ENCODE measurements around the gene PLEKHM3. TPM values are rescaled to one million over a fixed set of nuclear protein-coding genes. Genes with fewer than 3 reads are reported as not detected.

The PLEKHM3 gene
- total and polyA plus RNA-seq, 2 of the 4 experiments (the other 2 are of a cell fraction) = 2.4 to 11.3 TPM

DNA sequence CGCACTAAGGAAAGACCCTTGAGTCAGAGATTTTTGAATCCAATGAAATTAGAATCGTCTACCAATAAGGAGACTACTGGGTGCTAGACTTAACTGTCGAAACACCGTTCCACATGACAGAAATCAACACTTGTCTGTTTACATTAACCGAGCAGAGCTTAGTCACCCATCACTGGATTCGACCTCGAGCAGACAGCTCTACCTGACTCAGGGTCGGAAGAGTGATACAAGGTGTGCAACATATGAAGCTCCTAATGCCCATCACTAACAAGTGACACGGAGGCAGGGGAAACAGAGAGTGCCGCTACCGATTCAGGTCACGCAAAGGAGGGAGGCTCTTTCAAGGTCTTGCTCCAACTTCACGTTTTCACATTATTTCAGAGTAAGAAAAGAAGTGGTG, 201.5 kb downstream of the PLEKHM3 start:
- H3K4ac ChIP-seq (ENCODE audit: low read depth, low read length) = no peak overlapping the region
- no peak overlapping the region for H2AFZ ChIP-seq (replicated peaks; ENCODE audit: low read length, poor library complexity)
- no peak overlapping the region for H4K91ac ChIP-seq (ENCODE audit: insufficient read depth, low read depth, low read length)
- no peak overlapping the region for H2BK120ac ChIP-seq (ENCODE audit: low read depth, low read length)
- no peaks in the 10 kb centered on the region; the same call in 1 of the 2 replicates for H3K9me1 ChIP-seq (ENCODE audit: insufficient read depth, low read length)
- ATAC-seq (ENCODE audit: low read depth) = no peak
- H4K8ac ChIP-seq (ENCODE audit: low read depth in 2 of 2, low read length in 2 of 2) = no peak overlapping the region
- no peak overlapping the region for H4K5ac ChIP-seq (ENCODE audit: low read depth, low read length)
- no peak overlapping the region for H2BK15ac ChIP-seq (ENCODE audit: low read depth, low read length)
- H2BK20ac ChIP-seq (ENCODE audit: low read depth, low read length) = no peak overlapping the region
- H2BK5ac ChIP-seq (ENCODE audit: low read depth, low read length, poor library complexity, severe bottlenecking) = no peak overlapping the region
- no peak overlapping the region for H3K4me3 ChIP-seq (ENCODE audit: insufficient read depth, low read depth, low read length)
- no peak overlapping the region for H3K18ac ChIP-seq (ENCODE audit: low read depth, low read length)
- dilution Hi-C loops (cut with HindIII; ENCODE audit: low sequenced_read_pairs, unreplicated experiment) (no loop called here), intact Hi-C loops (cut with micrococcal nuclease) (no loop called here), in situ Hi-C loops (cut with MboI; ENCODE audit: low sequenced_read_pairs) (no loop called here)
- H3K56ac ChIP-seq (ENCODE audit: extremely low read depth, insufficient read depth, low read length) = no peak overlapping the region
- H3K4me2 ChIP-seq (ENCODE audit: low read depth, low read length) = no peak overlapping the region
- ChIA-PET CTCF (interaction anchor here (0.8 kb wide), 1 partner anchor 75 kb away, joined by 3 read pairs; no protein-coding TSS in a partner anchor), POLR2A (ENCODE audit: unreplicated experiment) (no interaction called here)
- H3K9ac ChIP-seq (ENCODE audit: low read depth, low read length) = no peak overlapping the region
- no peak overlapping the region for H2AK5ac ChIP-seq (ENCODE audit: low read depth, low read length)
- TF ChIP-seq, protein P1, sequence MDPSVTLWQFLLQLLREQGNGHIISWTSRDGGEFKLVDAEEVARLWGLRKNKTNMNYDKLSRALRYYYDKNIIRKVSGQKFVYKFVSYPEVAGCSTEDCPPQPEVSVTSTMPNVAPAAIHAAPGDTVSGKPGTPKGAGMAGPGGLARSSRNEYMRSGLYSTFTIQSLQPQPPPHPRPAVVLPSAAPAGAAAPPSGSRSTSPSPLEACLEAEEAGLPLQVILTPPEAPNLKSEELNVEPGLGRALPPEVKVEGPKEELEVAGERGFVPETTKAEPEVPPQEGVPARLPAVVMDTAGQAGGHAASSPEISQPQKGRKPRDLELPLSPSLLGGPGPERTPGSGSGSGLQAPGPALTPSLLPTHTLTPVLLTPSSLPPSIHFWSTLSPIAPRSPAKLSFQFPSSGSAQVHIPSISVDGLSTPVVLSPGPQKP (IDR thresholded peaks at IDR 0.05; ENCODE audit: borderline replicate concordance, low read depth, low read length) = no peak
- no peak for TF ChIP-seq MAFK (IDR thresholded peaks at IDR 0.05; ENCODE audit: low read depth, low read length)
- TF ChIP-seq, protein P2, sequence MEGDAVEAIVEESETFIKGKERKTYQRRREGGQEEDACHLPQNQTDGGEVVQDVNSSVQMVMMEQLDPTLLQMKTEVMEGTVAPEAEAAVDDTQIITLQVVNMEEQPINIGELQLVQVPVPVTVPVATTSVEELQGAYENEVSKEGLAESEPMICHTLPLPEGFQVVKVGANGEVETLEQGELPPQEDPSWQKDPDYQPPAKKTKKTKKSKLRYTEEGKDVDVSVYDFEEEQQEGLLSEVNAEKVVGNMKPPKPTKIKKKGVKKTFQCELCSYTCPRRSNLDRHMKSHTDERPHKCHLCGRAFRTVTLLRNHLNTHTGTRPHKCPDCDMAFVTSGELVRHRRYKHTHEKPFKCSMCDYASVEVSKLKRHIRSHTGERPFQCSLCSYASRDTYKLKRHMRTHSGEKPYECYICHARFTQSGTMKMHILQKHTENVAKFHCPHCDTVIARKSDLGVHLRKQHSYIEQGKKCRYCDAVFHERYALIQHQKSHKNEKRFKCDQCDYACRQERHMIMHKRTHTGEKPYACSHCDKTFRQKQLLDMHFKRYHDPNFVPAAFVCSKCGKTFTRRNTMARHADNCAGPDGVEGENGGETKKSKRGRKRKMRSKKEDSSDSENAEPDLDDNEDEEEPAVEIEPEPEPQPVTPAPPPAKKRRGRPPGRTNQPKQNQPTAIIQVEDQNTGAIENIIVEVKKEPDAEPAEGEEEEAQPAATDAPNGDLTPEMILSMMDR (conservative IDR thresholded peaks at IDR 0.05; ENCODE audit: low read depth, low read length) = no peak
- H3K14ac ChIP-seq (replicated peaks; ENCODE audit: low read depth, low read length) = no peak overlapping the region
- no peak overlapping the region for H3K27ac ChIP-seq (ENCODE audit: insufficient read depth, low read length)
- H3K9me3 ChIP-seq (ENCODE audit: control insufficient read depth, insufficient read depth, low read length) = no peaks in the 10 kb centered on the region
- H3K36me3 ChIP-seq (ENCODE audit: control insufficient read depth, insufficient read depth, low read length) = peaks cover 1% of the 10 kb centered on the region; the same call in 1 of the 2 replicates
- H4K20me1 ChIP-seq (ENCODE audit: insufficient read depth, low read length) = no peaks in the 10 kb centered on the region
- no peaks in the 10 kb centered on the region for H3K79me1 ChIP-seq (ENCODE audit: low read depth in 1 of 2, low read length in 2 of 2)
- WGBS, 2 experiments (ENCODE audit: extremely low coverage in 2 of 2, insufficient read length in 1 of 2) = 73% methylated on average over 3 of the region's 13 CpGs; no CpG with 5 or more reads in 1 of the 2 experiments
- BruUV-seq (replicated peaks) = no TSS peak
- no peak overlapping the region for H2AK9ac ChIP-seq (replicated peaks; ENCODE audit: low read depth, low read length, poor library complexity)
- no peak overlapping the region for H3K23ac ChIP-seq (ENCODE audit: low read depth, low read length)
- DNase-seq = no peak
- no peaks in the 10 kb centered on the region for H3K27me3 ChIP-seq (ENCODE audit: control insufficient read depth, insufficient read depth, low read length)
- H3K4me1 ChIP-seq (ENCODE audit: control insufficient read depth, insufficient read depth, low read length) = peaks cover 2% of the 10 kb centered on the region; the same call in 1 of the 2 replicates

All from IMR-90 (cell line).